HG03575 (cell line): Measurements from ENCODE around the gene USP34.

Source experiments
- ATAC-seq: cut with Tn5 transposase; IDR thresholded peaks from one replicate; pipeline ENCODE4 v1.9.1; 2021; ENCODE audit not compliant: unreplicated experiment, insufficient number of reproducible peaks, low FRiP score; ENCODE audit errors: extremely low read depth

The USP34 gene

GRCh38 chr2:61145990-61146389, 324.9 kb downstream of the USP34 start:
- no peak for ATAC-seq

- peak; percentile 60 for ATAC-seq
Measured at GRCh38 chr2:61144697-61145268, 326.1 kb downstream of the USP34 start.

DNA sequence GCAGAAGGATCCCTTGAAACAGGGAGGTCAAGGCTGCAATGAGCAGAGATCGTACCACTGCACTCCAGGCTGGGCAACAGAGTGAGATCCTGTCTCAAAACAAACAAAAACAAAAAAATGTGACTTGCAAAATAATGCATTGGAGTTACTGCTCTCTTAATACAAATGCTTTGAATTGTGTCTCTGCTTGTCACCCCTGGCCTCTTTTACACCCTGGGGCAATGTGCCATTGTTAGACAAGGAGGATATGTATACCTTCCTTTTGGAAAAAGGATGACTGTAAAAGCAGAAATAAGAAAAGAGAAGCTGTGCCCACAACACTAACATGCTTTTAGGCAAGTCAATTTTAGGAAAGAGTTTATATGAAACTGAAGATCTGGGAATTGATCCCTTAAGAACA, 329.7 kb downstream of the USP34 start:
- ATAC-seq = no peak

- no peak for ATAC-seq
Measured at GRCh38 chr2:61138859-61139258, 332.0 kb downstream of the USP34 start.
